GM12865 (cell line): ENCODE results near the gene ABCA4.
"Not testable (repeated sequence)": the region's sequence is repeated elsewhere in the genome, so short reads cannot be mapped to it uniquely, and the experiment has no call there.

Experiments
- DNase-seq: peaks from one replicate; pipeline ENCODE4 v3.0.0; 2010; ENCODE audit warnings: low read depth
- H3K4me3 ChIP-seq: 2 replicates; pipeline ENCODE4 v1.5.1; 2011; ENCODE audit warnings: mild to moderate bottlenecking, low read depth, low read length, control low read depth
- TF ChIP-seq, protein P1 (sequence below): IDR thresholded peaks from 2 replicates; pipeline ENCODE4 v1.5.1; 2011; ENCODE audit warnings: low read length, control low read depth, low read depth, inconsistent platforms; ENCODE audit not compliant: insufficient read depth; ENCODE audit errors: missing control alignments

ABCA4 gene

DNA sequence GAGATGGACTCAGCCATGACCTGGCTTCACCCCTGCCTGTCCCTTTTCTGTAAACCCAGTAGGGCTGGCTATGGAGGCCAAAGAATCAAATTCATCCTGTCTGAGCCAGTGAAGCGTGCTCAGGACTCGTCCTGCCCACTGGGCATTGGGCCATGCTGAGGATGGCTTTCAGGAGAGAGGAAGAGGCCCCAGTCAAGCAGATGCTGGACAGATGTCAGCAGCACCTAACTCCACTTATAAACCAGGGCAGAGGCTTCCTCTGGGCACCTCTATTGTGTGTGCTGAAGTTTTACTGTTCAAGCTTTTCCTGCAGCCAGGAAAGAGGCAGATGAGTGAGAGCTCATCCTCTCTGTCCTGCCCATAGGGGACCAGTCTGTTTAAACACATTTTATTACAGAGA lies 114.3 kb downstream of the ABCA4 start:
- H3K4me3 ChIP-seq, result no peak overlapping the region
- no peak for DNase-seq
- TF ChIP-seq, protein P1, sequence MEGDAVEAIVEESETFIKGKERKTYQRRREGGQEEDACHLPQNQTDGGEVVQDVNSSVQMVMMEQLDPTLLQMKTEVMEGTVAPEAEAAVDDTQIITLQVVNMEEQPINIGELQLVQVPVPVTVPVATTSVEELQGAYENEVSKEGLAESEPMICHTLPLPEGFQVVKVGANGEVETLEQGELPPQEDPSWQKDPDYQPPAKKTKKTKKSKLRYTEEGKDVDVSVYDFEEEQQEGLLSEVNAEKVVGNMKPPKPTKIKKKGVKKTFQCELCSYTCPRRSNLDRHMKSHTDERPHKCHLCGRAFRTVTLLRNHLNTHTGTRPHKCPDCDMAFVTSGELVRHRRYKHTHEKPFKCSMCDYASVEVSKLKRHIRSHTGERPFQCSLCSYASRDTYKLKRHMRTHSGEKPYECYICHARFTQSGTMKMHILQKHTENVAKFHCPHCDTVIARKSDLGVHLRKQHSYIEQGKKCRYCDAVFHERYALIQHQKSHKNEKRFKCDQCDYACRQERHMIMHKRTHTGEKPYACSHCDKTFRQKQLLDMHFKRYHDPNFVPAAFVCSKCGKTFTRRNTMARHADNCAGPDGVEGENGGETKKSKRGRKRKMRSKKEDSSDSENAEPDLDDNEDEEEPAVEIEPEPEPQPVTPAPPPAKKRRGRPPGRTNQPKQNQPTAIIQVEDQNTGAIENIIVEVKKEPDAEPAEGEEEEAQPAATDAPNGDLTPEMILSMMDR, result no peak

DNA sequence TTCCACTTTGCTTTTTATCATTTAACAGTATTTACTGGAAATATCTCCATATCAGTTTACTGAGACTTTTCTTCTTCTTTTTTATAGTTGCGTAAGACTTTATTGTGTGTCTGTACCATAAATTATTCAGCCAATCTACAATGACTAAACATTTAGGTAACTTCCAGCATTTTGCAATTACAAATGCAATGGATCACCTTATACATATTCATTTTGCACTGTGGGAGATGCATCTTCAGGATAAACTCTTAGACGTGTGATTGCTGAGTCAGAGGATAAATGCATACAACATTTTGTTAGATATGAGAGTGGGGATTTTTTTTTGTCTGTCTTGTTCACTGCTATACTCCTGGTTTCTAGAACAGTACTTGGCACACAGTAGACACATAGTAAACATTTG lies 116.0 kb downstream of the ABCA4 start:
- DNase-seq, result no peak
- no peak overlapping the region for H3K4me3 ChIP-seq
- TF ChIP-seq, protein P1, result no peak

DNA sequence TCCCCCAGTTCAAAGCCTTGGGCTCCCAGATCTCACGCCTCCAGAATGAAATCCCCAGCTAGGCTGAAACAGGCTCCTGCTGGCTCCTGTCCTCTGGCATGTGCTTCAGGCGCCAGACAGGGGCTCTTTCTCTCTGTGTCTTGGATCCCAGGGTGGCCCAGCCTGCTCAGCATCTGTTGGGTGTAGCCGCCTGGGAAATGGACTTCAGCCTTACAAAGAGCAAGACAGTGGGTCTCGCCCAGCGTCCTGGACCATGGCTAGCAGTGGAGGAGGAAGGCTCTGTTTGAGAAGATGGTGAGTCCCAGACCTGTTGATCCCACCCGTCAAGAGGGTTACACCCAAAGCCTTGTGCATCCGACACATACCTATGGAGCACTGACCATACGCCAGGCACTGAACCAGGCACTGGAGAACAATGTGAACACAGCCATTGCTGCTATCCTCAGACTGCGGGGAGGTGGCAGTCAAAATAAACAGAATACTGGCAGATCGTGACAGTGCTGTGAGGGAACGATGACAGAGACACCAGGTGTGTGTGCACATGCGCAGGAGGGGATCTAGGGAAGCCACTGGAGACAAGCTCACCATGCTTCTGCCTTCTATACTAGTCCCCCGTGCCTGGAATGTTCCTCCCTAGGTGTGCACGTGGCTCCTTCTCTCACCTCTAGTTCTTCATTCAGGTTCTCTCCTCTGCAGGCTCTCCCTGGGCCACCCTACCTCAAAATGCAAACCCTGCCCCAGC lies 118.7 kb downstream of the ABCA4 start:
- no peak overlapping the region for H3K4me3 ChIP-seq
- TF ChIP-seq, protein P1, result no peak
- no peak for DNase-seq

DNA sequence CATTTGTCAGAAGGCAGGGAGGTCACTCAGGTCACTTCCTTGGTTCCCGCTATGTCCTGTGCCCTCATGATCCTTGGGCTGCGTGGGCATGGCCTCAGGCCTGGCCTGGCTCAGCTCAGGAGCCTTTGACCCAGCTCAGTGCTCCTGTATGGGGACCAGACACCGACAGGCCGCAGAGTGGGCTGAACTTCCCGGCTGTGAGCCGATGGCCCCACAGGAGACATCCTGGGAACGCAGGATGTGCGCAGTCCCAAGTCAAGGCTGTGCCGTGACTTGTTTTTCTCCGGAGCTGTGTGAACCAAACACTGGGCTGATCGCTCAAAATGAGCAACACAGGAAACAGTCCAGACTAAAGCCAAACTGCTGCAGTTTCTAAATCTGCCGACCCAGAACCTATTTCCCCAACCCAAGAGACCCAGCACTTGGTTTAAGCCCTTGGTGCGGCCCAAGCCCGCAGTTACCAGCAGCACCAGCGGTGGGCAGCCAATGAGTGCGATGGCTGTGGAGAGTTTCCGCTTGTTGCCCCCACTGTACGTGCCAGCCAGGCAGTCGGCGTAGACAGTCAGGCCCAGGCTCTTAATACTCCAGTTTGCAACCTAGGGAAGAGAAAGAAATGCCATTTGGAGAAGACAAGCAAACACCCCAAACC lies 119.4 kb downstream of the ABCA4 start:
- DNase-seq, result no peak
- H3K4me3 ChIP-seq, result no peak overlapping the region
- TF ChIP-seq, protein P1, result no peak

DNA sequence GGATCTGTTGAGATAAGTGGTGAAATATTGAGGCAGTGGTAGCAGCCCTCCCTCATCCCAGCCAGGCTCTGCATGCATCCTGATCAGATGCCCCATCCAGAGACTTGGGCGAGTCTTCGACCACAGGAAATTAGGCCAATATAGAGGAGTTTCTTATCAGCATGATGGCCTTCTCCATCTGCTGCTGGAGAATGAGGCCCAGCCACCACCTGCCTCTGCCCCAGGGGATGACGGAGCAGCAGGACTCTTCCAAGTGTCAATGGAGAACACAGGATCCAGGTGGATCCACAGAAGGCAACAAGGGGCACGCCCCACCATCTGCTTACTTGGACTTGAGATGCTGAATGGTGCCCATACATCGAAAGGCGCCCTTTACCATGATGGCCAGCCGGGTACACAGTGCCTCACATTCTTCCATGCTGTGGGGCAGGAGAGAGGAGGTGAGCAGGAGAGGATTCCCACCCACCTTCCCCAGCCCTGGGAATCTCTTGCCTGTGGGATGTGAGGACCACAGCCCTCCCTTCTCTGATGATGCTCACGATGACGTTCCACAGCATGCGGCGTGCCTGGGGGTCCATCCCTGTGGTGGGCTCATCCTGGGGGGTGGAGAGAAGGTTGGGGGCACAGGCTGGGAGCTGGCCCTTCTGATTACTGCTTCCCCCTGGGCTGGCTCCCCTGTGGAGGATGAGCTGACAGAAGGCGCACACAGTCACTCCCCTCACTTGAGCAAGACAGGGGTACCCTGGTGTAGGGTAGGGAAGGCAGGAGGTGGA lies 120.3 kb downstream of the ABCA4 start:
- TF ChIP-seq, protein P1, result no peak
- no peak for DNase-seq
- H3K4me3 ChIP-seq, result no peak overlapping the region

DNA sequence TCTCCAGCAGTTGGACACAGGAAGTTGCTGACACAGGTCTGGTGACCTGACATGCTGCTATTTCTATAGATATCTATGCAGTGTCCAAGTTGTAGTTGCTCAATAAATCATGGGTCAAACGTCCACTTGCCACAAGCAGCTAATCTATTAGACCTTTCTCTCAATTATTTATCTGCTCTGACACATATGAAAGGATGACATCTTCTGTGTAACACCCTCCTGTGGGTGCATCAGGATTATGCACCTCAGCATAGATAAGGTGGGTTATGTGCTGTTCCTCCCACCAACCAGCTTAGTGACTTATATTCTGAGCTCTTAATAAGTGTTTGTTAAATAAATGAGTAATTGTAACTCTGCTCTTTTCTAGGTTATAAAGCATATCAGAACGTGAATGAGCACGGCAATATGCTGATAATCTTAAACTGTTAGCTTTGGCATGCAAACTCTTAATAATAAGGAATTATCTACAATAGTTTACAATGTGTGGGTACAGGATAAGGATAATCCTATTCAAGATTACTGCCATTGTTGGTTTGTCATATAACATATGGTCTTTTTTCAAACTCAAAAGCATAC lies 121.0 kb downstream of the ABCA4 start:
- no peak for DNase-seq
- no peak overlapping the region for H3K4me3 ChIP-seq
- TF ChIP-seq, protein P1, result no peak

DNA sequence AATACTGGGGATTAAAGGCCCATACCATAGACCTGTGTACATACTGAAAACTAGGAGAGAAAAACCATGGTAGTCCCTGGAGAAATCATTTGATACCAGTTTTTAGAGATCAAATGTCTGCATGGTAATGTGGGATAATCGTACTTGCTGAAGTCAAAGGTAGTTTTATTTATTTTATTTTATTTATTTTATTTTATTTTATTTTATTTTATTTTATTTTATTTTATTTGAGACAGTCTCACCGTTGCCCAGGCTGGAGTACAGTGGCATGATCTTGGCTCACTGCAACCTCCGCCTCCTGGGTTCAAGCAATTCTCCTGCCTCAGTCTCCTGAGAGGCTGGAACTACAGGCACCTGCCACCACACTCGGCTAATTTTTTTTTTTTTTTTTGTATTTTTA lies 122.4 kb downstream of the ABCA4 start:
- not testable (repeated sequence) for DNase-seq, H3K4me3 ChIP-seq
